HG02759 (cell line): ENCODE measurements around the gene DNAJC2.
"Not testable (repeated sequence)": the region's sequence is repeated elsewhere in the genome, so short reads cannot be mapped to it uniquely, and the experiment has no call there.

Experiments
- ATAC-seq: cut with Tn5 transposase; IDR thresholded peaks from one replicate; pipeline ENCODE4 v1.9.1; 2021; ENCODE audit warnings: mild to moderate bottlenecking, moderate library complexity; ENCODE audit not compliant: unreplicated experiment

DNAJC2 gene

GRCh38 chr7:103278195-103278594, 66.4 kb downstream of the DNAJC2 start:
- not testable (repeated sequence) for ATAC-seq

DNA sequence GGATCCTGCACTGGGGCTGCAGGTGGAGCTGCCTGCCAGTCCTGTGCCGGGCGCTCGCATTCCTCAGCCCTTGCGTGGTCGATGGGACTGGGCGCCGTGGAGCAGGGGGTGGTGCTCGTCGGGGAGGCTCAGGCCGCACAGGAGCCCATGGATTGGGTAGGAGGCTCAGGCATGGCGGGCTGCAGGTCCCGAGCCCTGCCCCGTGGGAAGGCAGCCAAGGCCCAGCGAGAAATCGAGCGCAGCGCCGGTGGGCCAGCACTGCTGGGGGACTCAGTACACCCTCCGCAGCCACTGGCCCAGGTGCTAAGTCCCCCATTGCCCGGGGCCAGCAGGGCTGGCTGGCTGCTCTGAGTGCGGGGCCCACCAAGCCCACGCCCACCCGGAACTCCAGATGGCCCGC, 69.7 kb downstream of the DNAJC2 start:
- not testable (repeated sequence) for ATAC-seq

- not testable (repeated sequence) for ATAC-seq
Observed at GRCh38 chr7:103273374-103273773, 71.2 kb downstream of the DNAJC2 start.

DNA sequence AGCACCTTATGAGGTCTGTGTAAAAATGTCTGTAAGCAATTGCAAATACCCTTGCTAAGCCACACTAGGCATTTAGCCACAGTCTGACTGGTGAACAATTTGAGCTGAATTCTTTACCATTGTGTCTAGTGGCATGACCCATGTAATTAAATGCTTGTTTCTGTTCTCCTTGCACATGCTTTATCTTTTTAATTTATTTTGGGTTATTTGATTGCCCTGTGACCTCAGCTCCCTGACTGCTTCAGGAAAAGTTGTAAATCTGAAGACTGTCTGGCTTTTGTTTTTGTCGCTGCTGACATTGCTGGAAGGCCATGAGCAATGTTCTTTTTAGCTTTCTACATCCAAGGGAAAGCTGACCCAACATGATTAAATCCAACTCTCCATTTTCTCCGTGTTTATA, 78.3 kb downstream of the DNAJC2 start:
- ATAC-seq = not testable (repeated sequence)

DNA sequence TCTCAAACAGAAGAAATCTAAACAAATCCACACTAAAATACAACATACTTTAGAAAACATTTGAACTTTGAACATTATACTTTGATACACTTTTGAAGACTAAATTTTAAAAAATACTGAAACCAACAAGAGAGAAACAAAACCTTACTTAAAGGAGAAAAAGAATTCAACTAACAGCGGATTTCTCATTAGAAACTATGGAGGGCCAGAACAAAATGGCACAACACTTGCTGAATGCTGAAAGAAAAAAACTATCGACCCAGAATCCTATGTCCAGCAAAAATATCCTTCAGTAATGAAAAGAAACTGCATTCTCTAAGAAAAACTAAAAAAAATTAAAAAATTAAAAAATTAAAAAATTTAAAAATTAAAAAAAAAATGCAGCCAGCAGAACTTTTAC, 80.5 kb downstream of the DNAJC2 start:
- not testable (repeated sequence) for ATAC-seq
